Mesodermal cell (in vitro differentiated cells): ENCODE data around the gene EML1.
"Not testable (repeated sequence)": the region's sequence is repeated elsewhere in the genome, so short reads cannot be mapped to it uniquely, and the experiment has no call there.

Experiments
- H3K27ac ChIP-seq: 2 replicates; pipeline ENCODE4 v1.7.0; 2013; ENCODE audit warnings: mild to moderate bottlenecking, low read depth, low read length, moderate library complexity; ENCODE audit not compliant: severe bottlenecking
- H3K36me3 ChIP-seq: 2 replicates; pipeline ENCODE4 v1.7.1; 2013; ENCODE audit warnings: mild to moderate bottlenecking, low read length, moderate library complexity; ENCODE audit not compliant: control insufficient read depth, insufficient read depth
- H3K4me1 ChIP-seq: one replicate; pipeline ENCODE4 v1.7.1; 2013; ENCODE audit warnings: mild to moderate bottlenecking, low read length; ENCODE audit not compliant: insufficient read depth, control insufficient read depth, poor library complexity, severe bottlenecking
- H3K4me3 ChIP-seq: 2 replicates; pipeline ENCODE4 v1.7.0; 2013; ENCODE audit warnings: low read length, control low read depth, mild to moderate bottlenecking; ENCODE audit not compliant: insufficient read depth, poor library complexity, severe bottlenecking; ENCODE audit errors: extremely low read depth
- H3K9me3 ChIP-seq: 2 replicates; pipeline ENCODE4 v1.7.1; 2013; ENCODE audit warnings: mild to moderate bottlenecking, low read length, moderate library complexity; ENCODE audit not compliant: control insufficient read depth
- WGBS, 2 experiments: methylation state at CpG; one replicate each; pipeline ENCODE4 v1.1.5; 2013; ENCODE audit warnings: missing lambda C conversion rate in 2 of 2; ENCODE audit not compliant: insufficient coverage in 2 of 2; 5-methylcytosine and 5-hydroxymethylcytosine counted together

Gene EML1

DNA sequence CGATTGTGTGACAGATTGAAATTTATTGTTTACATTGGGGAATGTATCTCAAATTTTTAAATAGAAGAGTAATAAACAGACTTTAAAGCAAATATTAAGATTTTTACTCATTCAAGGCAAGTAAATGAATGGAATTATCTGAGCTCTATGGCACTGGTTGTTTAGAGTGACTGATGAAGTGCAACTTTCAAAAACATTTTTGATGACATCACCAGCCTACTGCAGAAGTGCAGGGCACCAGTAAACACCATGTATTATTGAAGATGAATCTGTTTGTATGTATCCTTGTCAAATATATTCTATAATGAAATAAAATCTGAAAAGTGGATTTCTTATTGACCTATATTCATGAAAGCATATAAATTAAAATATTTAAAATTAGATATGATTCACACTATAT lies 148.0 kb downstream of the EML1 start:
- Histone ChIP-seq H3K4me3 (no peak overlapping the region), H3K27ac (no peak overlapping the region), H3K36me3 (peaks cover 13% of the 10 kb centered on the region), H3K4me1 (no peaks in the 10 kb centered on the region), H3K9me3 (no peaks in the 10 kb centered on the region)
- no CpG with 5 or more reads among the region's 1 CpG for WGBS, 2 experiments

DNA sequence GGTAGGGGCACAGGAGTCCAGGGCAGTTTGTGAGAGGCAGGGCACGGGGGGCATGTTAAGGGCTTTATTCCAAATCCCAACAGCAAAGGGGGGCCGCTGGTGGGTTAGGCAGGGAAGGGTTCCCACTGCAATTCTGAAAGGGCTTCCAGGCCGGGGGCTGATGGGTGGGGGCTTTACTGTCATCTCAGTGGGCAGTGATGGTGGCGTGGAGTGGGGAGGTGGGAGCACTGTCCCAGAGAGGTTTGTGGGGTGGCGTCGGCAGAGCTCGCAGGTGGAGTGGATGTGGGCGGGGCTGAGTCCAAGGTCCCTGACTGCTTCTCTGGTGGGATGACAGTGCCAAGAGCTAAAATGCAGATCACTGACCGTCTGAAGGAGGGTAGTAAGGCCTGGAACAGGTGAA lies 150.4 kb downstream of the EML1 start:
- Histone ChIP-seq H3K27ac (no peak overlapping the region), H3K4me3 (no peak overlapping the region), H3K9me3 (no peaks in the 10 kb centered on the region), H3K36me3 (peaks cover 7% of the 10 kb centered on the region), H3K4me1 (no peaks in the 10 kb centered on the region)
- WGBS, 2 experiments, result 94 to 95% methylated on average over 9 of the region's 9 CpGs

DNA sequence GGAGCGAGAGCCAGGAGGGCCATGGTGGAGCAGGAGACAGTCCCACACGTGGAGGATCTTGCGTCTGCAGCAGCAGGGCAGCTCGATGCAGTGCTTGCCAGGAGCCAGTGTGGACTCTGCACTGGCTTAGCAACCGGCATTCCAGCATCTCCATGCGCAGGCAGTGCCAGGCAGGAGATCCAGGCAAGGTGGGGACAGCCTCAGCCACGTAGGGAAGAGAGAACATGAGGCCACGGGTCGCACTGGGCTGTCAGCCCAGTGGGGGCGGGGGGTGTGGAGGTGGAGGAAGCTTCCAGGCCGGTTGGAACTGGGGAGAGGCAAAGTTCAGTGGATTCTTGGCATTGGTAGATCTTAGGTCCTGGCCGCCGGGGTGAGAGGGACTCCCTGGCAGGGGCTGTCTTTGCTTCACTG lies 151.0 kb downstream of the EML1 start:
- WGBS, 2 experiments, result 86 to 87% methylated on average over 8 to 13 of the region's 13 CpGs
- peaks cover 3% of the 10 kb centered on the region for H3K36me3 ChIP-seq
- no peaks in the 10 kb centered on the region for H3K4me1 ChIP-seq
- no peaks in the 10 kb centered on the region for H3K9me3 ChIP-seq
- H3K4me3 ChIP-seq, result no peak overlapping the region
- no peak overlapping the region for H3K27ac ChIP-seq

- Histone ChIP-seq H3K4me1 (peaks cover 10% of the 10 kb centered on the region), H3K27ac (no peak overlapping the region), H3K4me3 (no peak overlapping the region), H3K9me3 (no peaks in the 10 kb centered on the region), H3K36me3 (no peaks in the 10 kb centered on the region)
- WGBS, 2 experiments, result 88 to 90% methylated on average over 10 to 15 of the region's 17 CpGs
Observed at GRCh38 chr14:99945732-99946651, 152.8 kb downstream of the EML1 start.

- Histone ChIP-seq H3K27ac (no peak overlapping the region), H3K4me1 (peaks cover 13% of the 10 kb centered on the region), H3K9me3 (no peaks in the 10 kb centered on the region), H3K4me3 (no peak overlapping the region), H3K36me3 (no peaks in the 10 kb centered on the region)
- WGBS, 2 experiments, result 74 to 76% methylated on average over 26 to 30 of the region's 33 CpGs
Observed at GRCh38 chr14:99946652-99947489, 153.7 kb downstream of the EML1 start.

DNA sequence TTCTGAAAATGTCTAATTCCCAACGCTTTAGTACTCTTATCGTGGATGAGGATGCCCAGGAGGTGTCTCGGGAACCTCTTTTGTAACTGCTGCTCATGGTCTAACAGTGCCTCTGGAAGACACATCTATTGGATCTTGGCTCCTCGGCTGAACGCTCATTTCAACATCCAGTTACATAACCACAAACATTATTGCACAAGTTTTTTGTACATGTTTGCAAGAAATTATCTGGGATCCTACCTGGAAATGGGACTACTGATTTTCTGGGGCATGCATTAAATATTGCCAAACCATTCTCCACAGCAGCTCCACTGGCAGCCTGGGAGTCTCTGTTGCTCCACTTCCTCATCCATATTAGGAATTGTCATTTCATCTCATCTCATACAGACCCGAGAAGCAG lies 154.5 kb downstream of the EML1 start:
- 83 to 86% methylated on average over 3 of the region's 6 CpGs for WGBS, 2 experiments
- no peak overlapping the region for H3K27ac ChIP-seq

GRCh38 chr14:99949011-99949732 lies 156.0 kb downstream of the EML1 start:
- H3K4me3 ChIP-seq, H3K9me3 ChIP-seq, H3K27ac ChIP-seq, H3K36me3 ChIP-seq: not testable (repeated sequence)
- 88 to 92% methylated on average over 4 to 5 of the region's 19 CpGs for WGBS, 2 experiments
- H3K4me1 ChIP-seq, result peaks cover 13% of the 10 kb centered on the region

More for the DNA sequence above, 154.5 kb downstream of the EML1 start:
- Histone ChIP-seq H3K36me3 (no peaks in the 10 kb centered on the region), H3K4me1 (peaks cover 13% of the 10 kb centered on the region), H3K9me3 (no peaks in the 10 kb centered on the region), H3K4me3 (no peak overlapping the region)

- H3K36me3 ChIP-seq, result no peaks in the 10 kb centered on the region
- no peak overlapping the region for H3K4me3 ChIP-seq
- 85% methylated on average over 5 to 8 of the region's 8 CpGs for WGBS, 2 experiments
- peaks cover 13% of the 10 kb centered on the region for H3K4me1 ChIP-seq
- no peak overlapping the region for H3K27ac ChIP-seq
- no peaks in the 10 kb centered on the region for H3K9me3 ChIP-seq
Observed at GRCh38 chr14:99950181-99950580, 157.0 kb downstream of the EML1 start.

DNA sequence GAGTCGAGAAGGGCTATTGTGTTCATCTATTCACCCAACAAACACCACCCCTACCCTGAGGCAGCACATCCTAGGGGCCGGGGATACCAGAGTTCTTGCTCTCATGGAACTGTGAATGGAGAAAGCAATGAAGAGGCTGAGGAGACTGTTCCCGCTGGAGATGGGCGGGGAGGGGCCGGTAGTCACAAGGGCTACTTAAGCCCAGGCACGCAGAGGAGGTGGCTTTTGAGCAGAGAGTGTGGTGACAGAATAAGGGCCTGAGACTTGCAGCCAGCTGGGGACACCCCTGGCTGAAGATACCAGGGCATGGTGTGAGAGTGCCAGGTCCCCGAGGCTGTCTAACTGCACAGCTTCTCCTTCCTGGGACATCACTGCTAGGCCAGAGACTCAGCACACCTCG lies 157.9 kb downstream of the EML1 start:
- 86% methylated on average over 5 of the region's 8 CpGs for WGBS, 2 experiments
- H3K9me3 ChIP-seq, result no peaks in the 10 kb centered on the region
- no peak overlapping the region for H3K27ac ChIP-seq
- no peaks in the 10 kb centered on the region for H3K36me3 ChIP-seq
- H3K4me1 ChIP-seq, result peaks cover 13% of the 10 kb centered on the region
- H3K4me3 ChIP-seq, result no peak overlapping the region

- H3K9me3 ChIP-seq, result no peaks in the 10 kb centered on the region
- H3K36me3 ChIP-seq, result no peaks in the 10 kb centered on the region
- no peak overlapping the region for H3K4me3 ChIP-seq
- peaks cover 13% of the 10 kb centered on the region for H3K4me1 ChIP-seq
- no peak overlapping the region for H3K27ac ChIP-seq
- WGBS, 2 experiments, result 92 to 94% methylated on average over 4 of the region's 4 CpGs
Observed at GRCh38 chr14:99952039-99952438, 158.8 kb downstream of the EML1 start.
